GM21717 (cell line): ENCODE measurements around the gene TIAL1.
"Not testable (repeated sequence)": the region's sequence is repeated elsewhere in the genome, so short reads cannot be mapped to it uniquely, and the experiment has no call there.

Experiments used
- ATAC-seq: cut with Tn5 transposase; IDR thresholded peaks from one replicate; pipeline ENCODE4 v1.9.1; 2021; ENCODE audit warnings: mild to moderate bottlenecking, moderate library complexity; ENCODE audit not compliant: unreplicated experiment

The TIAL1 gene

DNA sequence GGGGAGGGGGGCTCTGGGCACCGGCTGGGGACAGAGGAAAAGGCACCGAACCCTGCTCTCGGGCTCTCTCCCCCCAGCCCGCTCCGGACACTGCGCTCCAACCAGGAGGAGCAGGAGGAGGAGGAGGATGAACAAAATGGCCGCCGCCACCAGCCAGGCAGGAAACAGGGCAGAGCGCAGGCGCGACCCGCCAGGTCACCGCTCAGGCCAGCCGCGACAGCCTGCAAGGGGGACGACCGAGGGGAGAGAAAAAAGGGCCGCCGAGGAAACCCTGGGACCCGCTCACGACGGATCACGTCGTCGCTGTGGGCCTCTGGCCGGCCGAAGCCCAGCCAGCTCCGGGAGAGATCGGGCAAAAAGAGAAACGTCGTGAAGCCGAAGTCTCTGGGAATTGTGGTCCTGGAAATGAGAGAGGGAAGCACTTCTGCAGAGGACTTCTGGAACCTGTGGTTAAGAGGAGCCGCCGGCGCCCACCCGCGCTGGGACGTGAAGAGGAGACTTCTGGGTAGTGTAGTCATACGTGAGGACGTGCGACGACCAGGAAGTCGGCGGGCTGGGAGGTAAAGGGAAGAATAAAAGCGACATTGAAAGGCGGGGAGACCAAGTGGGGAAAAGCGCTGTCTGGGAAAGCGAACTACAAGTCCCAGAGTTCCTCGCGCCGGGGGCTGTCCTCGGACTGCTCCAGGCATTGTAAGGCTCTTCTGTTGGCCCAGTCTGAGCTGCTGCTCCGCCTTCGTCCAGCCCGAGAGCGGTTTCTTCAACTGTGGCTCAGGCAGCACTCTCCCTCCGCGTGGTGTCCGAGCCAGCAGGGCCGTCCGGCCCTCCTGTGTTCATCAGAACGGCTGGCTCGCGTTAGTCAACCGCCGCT is at the start of gene TIAL1:
TIAL1 (minus strand) TSS at position 428 of the 868 bp plus-strand sequence. CDS start 499 bp downstream, outside the sequence.
- peak; percentile 91 for ATAC-seq

- no peak for ATAC-seq
Observed at GRCh38 chr10:119644994-119645393, 48.2 kb upstream of the TIAL1 start.

DNA sequence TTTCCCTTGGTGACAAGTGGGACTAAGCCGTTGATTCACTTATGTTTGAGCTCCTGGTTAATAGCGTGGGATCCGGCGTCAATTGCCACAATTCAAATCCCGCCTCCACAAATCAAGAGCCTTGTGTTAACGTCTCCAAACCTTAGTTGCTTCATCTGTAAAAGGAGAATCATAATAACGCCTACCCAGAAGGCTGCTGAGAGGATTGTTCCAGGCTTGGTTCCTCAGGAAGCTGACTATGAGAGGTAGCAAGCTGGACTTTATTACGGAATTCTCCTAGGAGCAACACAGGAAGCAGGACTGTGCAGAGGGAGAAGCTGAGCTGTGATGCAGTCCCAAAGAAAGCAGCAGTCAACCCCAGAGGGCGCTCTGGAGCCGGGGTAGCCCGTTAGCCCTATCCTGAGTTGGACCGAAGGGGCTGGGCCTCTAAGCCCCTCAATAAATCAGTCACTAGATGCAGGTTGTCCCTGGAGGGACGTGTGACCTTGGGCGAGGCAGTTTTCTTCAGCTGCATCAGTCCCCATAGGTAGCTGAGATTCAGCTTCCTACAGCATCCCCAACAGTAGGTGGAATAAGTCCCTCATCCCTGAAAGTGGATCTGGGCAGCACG is 47.5 kb upstream of the TIAL1 start:
- ATAC-seq: no peak

DNA sequence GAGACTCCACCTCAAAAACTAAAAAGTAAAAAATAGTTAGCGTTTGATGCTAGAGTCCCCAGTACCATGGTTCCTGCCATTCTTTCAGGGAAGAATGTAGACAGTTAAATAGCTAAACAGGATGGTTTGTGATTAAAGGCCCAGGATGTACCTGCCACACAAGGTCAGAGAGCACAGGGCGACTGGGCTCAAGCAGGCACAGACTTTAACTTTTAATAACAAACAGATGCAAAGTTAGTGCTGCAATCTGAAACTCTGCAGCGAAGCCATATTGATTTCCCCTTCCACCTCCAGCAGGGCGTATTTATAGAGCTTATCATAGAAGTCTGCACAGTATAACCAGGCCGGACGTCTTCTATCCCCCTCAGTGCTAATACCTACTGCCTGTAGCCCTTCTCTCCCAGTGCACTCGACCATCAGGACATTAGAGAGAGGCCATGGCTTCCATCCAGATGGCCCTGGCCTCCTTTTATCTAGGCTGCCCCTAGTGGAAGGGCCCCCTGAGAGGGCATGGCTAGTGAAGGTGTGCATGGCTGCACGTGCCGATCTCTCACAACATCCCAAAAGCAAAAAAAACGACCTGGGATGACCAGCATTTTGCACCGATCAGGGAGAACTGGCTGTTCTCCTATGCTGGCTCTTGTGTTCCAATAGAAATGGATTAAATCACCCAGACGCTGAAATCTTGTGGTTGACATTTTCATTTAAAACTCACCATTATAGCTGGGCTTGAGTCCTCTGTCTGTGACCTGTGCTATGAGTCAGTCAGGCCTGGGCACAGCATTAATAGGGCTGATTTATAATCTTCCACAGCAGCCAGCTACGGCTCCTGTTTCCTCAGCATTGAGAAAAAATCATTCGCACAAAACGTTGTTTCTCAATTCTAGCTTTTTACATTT is 46.8 kb upstream of the TIAL1 start:
- ATAC-seq: no peak

GRCh38 chr10:119642556-119643111 is 45.9 kb upstream of the TIAL1 start:
- no peak for ATAC-seq

GRCh38 chr10:119640875-119641526 is 44.2 kb upstream of the TIAL1 start:
- ATAC-seq: no peak

DNA sequence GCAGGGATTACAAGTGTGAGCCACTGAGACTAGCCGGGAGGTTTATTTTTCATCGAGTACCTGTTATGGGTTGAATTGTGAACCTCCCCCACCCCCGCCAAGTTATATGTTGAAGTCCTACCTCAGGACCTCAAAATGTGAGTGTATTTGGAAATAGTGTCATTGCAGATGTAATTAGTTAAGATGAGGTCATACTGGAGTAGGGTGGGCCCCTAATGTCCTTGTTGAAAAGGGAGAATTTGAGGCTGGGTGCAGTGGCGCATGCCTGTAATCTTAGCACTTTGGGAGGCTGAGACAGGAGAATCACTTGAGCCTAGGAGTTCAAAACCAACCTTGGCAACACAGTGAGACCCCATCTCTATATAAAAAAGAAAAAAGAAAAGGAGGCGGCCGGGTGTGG is 43.6 kb upstream of the TIAL1 start:
- ATAC-seq: no peak

- no peak for ATAC-seq
Observed at GRCh38 chr10:119638982-119639381, 42.2 kb upstream of the TIAL1 start.

- no peak for ATAC-seq
Observed at GRCh38 chr10:119637631-119638030, 40.9 kb upstream of the TIAL1 start.

- ATAC-seq: no peak
Observed at GRCh38 chr10:119634219-119634544, 37.4 kb upstream of the TIAL1 start.

- ATAC-seq: no peak
Observed at GRCh38 chr10:119633538-119634218, 36.9 kb upstream of the TIAL1 start.

DNA sequence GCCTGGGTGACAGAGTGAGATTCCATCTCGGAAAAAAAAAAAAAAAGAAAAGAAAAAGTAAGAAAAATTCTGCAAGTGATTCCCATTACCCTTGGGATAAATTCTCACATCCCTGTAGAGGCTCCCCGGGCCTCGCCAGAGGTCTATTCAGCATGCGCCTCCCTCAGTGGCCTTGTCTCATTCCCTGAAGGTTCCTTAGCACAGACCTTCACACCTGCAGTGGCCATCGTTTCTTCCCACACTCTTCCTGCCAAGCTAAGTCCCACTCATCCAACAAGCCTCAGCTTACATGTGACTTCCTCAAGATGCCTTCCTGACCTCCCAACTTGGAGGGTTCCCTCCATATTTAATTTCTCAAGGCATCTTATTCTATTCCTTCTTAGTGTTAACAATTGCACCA is 33.5 kb upstream of the TIAL1 start:
- no peak for ATAC-seq

DNA sequence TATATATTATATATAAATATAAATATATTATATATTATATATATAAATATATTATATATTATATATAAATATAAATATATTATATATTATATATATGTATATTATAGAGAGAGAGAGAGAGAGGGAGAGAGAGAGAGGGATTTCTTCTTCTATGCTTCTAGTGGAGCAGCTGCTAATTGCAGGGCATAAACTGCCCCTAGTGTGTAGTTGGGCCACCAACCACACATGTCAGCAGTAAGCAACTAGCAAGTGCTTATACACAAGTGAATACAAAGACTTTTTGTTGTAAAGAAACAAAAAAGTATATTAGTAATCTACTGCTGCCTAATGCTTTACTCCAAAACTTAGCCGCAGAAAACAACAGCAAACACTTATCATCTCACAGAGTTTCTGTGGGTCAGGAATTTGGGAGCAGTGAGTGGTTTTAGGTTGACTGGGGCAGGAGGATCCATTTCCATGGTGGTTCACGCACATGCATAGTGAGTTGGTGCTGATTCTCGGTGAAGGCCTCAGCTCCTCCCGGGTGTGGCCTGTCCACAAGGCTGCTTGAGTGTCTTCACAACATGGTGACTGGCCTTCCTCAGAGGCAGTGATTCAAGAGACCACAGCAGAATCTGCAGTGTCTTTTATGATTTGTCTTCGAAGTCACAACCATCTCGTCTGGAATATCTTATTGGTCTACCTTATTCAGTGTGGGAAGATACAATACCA is 29.0 kb upstream of the TIAL1 start:
- ATAC-seq: no peak

GRCh38 chr10:119621078-119621384 is 24.3 kb upstream of the TIAL1 start:
- ATAC-seq: no peak

DNA sequence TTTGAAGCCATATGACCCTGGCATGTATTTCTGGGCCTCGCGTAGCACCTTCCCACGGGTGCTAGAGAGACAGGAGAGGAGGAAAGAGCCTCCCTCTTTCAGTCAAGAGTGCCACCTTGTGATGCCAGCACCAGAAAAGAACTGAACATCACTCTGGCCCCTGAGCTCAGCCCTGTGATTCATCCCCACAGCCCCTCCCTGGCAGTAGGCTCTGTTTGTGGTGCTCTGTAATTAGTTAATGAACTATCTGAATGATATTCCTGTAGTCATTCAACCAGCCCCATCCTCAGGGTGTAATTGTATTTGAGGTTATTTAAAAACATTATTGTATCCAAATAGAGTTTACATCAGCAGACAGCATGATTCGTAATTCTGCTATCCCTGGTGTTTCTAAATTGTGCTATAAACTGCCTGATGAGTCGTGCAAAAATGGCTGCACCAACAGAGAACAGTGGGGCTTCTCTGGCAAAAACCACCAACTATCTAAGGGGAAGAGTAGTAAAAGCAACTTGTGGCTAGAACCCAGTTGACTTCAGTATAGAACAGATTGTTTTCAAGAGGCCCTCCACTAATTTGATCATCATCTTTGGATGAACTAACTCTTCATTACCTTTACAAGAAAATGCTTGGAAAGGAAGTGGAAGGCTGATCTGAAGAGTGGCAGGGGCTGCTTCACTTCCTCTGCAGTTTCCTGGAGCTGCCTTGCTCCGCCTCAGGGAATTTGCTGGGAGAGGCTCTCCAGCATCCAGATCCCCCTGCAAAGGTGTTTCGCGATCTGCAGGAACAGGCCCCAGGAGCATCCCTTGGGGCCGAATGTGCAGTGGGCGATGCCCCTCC is 23.7 kb upstream of the TIAL1 start:
- no peak for ATAC-seq

DNA sequence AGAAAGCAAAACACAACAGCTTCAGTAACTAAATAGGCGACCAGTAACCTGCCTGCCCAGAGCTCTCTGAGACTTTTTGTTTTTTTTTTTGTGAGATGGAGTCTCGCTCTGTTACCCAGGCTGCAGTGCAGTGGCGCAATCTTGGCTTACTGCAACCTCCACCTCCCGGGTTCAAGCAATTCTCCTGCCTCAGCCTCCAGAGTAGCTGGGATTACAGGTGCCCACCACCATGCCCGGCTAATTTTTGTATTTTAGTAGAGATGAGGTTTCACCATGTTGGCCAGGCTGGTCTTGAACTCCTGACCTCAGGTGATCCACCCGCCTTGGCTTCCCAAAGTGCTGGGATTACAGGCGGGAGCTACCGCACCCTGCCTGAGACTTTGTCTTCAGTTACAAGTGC is 23.0 kb upstream of the TIAL1 start:
- not testable (repeated sequence) for ATAC-seq

GRCh38 chr10:119619215-119619614 is 22.5 kb upstream of the TIAL1 start:
- no peak for ATAC-seq

GRCh38 chr10:119616882-119617570 is 20.3 kb upstream of the TIAL1 start:
- ATAC-seq: no peak
